Stimulated activated CD8-positive, alpha-beta memory T cell treated with anti-CD3 and anti-CD28 coated beads, Interleukin-7, amount 100 ng/mL, for 4 hours (primary cell): ENCODE data around the gene OXT.
"Not testable (repeated sequence)": the region's sequence is repeated elsewhere in the genome, so short reads cannot be mapped to it uniquely, and the experiment has no call there.

Experiments used
- DNase-seq, 2 donors: peaks; one replicate each; pipeline ENCODE4 v3.0.0-alpha.2; 2020; ENCODE audit warnings: low read depth in 2 of 2

OXT gene

DNA sequence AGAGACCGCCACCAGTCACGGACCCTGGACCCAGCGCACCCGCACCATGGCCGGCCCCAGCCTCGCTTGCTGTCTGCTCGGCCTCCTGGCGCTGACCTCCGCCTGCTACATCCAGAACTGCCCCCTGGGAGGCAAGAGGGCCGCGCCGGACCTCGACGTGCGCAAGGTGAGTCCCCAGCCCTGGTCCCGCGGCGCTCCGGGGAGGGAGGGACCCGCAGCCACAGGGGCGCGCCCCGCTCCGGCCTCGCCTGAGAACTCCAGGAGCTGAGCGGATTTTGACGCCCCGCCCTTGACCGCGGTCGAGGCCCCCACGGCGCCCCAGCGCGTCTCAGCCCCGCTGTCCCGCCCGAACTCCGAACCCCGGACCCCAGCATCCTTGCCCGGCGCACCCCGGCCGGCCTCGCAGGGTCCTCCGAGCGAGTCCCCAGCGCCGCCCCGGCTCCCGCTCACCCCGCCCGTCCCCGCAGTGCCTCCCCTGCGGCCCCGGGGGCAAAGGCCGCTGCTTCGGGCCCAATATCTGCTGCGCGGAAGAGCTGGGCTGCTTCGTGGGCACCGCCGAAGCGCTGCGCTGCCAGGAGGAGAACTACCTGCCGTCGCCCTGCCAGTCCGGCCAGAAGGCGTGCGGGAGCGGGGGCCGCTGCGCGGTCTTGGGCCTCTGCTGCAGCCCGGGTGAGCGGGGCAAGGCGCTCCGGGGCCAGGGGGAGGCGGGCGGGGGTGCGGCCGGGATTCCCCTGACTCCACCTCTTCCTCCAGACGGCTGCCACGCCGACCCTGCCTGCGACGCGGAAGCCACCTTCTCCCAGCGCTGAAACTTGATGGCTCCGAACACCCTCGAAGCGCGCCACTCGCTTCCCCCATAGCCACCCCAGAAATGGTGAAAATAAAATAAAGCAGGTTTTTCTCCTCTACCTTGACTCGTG is at the start of gene OXT:
OXT (plus strand) TSS at position 11 of the 920 bp plus-strand sequence; CDS start at position 47, 36 bp downstream.
- DNase-seq = peak; percentile 46 to 69

DNA sequence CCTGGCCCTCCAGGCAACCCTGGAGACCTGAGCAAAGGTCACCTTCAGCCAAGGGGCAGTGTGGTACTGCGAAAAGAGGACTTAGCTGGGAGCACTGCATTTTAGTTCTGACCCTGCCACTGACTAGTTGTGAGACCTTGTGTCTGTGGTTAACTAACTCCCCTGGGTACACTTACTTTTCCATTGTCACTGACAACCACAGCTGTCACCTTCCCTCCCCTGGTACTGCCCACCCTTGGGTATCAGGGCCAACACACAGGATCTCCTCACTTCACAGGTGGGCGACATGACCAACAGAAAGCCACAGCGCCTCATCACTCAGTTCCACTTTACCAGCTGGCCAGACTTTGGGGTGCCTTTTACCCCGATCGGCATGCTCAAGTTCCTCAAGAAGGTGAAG is 49.6 kb upstream of the OXT start:
- DNase-seq = no peak

DNA sequence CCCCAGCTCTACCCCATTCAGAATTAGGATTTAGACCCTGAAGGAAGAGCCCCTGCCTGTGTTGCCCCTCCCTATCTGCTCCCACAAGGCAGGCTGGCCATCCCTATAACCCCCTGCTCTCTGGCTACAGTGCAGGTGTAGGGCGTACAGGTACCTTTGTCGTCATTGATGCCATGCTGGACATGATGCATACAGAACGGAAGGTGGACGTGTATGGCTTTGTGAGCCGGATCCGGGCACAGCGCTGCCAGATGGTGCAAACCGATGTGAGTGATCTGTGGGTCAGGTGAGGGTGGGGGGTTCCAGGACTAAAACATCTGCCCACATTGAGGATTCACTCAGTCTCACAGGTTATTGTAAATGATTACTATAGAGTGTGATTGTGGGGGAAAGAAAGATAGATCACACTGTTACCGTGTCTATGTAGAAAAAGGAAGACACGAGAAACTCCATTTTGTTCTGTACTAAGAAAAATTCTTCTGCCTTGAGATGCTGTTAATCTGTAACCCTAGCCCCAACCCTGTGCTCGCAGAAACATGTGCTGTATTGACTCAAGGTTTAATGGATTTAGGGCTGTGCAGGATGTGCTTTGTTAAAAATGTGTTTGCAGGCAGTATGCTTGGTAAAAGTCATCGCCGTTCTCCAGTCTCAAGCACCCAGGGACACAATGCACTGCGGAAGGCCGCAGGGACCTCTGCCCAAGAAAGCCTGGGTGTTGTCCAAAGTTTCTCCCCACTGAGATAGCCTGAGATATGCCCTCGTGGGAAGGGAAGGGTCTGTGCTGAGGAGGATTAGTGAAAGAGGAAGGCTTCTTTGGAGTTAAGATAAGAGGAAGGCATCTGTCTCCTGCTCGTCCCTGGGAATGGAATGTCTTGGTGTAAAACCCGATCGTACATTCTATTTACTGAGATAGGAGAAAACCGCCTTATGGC is 48.6 kb upstream of the OXT start:
- DNase-seq = not testable (repeated sequence)

DNA sequence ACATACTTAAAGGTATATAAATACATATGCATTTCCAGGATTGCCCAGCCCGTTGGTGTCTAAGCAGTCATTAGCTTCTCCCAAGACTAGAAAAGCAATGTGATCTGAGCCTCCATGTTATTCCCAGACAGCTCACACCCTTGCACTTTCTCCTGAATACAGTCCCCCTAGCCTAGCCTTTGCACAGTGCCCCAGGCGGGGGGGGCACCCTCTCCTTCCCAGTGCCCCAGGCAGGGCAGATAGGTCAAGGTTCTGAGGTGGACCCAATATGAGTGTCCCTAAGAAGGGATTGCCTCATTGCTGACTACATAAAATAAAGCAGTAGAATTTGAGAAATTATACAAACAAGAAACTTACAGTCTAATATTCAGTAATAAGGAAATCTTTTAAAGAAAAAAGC is 43.4 kb upstream of the OXT start:
- DNase-seq = no peak

DNA sequence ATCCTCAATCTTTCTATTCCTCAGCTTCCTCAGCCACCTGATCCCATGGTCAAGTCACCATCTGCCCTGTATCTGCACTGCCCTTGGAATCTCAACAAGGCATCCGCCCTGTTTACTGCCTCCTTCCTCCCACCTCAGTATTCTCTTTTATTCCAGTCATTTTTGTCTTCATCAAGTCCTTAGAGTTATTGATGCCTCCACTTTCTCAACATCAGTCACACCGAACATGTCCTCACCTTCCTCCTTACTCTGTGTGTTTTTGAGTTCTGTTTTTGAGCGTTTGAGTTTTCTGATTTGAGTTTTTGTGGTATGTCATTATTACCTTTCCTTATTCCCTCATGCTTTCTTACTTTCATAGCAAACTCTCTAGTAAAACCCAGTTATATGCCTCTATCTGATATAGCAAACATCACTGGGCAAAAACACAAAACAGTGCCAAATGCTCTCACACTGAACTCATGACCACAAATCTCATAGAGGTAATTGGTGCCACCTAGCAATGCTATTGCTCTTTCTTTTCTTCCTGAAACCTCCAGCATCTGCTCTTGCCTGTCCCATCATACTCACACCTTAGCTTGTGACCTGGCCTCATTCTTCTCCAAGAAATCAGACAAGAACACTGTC is 39.8 kb upstream of the OXT start:
- DNase-seq = no peak

DNA sequence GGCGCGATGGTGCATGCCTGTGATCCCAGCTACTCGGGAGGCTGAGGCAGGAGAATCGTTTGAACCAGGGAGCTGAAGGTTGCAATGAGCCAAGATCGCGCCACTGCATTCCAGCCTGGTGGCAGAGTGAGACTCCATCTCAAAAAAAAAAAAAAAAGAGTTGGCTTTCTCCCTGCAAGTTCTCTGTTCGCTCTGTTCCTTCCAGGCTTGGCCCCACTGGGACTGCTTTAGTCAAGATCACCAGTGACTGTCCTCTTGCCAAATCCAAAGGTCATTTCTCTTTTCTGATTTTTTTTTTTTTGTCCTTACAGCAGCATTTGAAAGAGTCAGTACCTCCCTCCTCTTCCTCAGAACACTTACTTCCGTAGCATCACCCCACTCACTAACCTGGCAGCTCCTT is 38.8 kb upstream of the OXT start:
- DNase-seq = no peak

DNA sequence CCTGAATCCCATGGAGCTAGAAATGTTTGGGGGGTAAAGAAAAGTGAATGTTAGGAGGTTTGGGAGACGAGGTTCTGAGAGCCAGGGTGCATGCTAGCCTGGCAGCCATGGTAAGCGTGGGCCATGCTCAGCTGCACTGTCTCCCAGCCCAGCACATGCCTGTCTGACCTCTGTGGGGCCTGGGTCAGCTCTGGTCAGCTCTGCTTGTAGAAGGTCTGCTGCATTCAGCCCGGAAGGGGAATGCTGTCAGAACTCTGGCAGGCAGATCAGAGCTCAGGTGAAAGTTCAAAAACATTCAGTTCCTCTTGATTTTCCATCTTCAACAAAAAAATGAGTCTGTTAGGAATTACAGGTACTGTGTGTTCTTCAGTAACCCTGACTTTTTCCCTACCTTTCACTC is 33.8 kb upstream of the OXT start:
- DNase-seq = no peak

DNA sequence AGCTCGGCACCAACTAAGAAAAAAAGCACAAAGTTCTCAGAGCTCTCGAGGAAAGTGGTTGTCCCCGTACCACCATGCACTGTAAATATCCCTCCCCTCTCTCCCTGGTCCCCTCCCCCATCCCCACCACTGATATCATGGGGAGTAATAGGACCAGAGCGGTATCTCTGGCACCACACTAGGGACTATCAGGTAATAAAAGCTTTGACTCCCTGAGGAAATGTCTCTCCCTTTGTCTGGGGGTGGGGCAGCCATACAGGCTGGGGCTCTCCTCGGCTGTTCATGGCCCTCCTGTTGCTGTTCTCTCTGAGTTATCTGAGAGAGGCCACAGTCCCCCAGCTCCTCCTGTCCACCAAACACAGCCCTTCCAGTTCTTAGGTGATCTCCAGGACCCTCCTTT is 33.0 kb upstream of the OXT start:
- no peak for DNase-seq

DNA sequence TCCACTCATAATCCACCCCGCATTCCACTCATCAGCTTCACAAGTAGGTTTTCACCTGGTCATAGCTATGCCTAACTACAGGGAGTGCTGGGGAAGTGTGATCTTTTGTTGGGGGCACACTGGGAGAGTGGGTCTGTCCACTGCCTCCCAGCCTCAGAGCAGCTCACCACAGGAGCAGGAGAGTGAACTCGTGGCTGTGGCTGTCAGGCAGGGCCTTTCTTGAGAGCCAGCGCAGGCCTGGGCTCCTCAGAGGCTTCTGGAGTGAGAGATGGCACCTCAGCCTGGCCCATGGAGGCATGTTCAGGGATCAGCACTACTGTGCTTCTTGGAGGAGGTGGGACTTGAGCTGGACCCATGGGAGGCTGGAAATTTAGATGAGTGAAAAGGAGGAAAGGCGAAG is 32.0 kb upstream of the OXT start:
- no peak for DNase-seq

DNA sequence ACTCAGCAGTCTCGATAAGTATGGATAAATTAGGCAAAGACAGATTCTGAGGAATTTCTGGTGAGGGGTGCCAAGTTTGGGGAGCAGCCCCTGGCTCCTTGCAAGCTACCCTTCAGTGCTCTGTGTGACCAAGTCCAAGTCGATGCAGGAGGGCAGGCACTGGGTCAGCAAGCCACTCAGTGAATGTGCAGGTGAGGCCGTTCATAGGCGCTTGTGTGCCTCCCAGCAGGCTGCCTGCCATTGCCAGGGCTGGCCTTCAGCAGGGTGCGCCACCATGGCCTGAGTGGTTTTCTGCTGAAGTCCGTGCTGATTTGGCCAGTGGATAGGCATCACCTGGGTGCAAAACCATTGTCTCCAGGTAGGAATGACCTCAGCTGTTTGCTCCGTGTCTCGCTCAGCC is 31.3 kb upstream of the OXT start:
- no peak for DNase-seq

DNA sequence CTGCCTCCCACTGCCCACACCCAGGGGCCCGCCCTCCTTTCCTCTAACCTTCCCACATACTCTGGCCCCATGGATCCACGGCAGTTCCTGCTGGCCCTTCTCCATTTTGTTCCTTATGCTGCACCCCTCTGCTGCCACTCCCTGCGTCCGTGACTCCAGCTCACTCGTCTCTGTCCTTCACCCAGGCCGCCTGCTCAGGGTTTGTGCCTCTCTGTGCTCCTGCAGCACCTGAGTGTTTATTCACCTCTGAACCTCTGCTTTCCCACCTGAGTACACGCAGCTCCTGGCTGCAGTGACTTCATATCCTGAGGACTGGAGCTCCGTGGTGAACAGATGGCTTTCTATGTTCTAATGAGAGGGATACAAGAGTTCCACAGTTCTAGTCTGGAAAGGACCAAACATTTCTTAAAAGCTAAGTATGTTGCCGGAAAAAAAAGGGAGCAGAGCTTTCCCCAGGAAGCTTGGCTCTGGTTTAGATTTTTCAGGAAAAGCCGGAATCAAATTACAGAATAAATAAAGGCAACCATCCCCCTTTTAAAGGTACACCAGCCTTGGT is 29.5 kb upstream of the OXT start:
- DNase-seq = no peak

DNA sequence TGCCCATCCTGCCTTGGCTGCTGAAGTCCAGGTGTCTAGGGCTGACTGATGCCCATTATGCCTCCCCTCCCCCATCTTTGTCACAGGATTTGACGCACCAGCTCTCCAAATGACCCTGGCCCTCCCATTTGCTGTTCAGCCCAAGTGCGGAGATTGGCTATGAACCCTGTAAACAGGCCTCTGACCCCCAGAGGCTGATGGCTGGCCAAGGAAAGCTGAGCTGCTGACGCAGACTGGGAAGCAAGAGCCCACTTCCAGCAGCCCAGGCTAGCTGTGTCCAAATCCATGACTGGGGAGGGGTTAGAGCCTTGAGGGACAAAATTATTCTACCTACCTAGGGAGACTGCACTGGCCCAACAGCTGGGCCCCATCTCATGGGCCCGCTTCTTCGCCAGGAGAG is 28.8 kb upstream of the OXT start:
- DNase-seq = no peak

DNA sequence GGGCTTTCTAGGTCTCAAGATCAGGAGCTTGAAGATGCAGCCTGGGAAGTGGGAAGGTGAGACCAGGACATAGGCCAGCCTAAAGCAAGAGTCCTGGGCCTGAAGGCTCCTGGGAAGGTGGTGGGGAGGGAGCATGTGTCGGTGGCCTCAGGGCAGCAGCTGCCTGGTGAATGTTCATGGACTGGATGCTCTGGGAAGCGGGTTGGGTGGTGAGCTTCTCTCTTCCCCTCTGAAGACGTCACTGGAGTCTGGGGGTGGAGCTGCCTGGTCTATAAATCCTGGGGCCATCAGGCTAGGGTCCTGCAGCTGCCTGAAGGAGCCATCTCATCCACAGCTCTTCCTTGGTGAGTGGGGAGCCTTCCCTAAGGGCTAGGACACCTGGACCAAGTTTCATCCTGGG is 28.1 kb upstream of the OXT start, which contains the start of gene GNRH2:
GNRH2 (plus strand) TSS at position 301 of the 400 bp plus-strand sequence. CDS start 793 bp downstream, outside the sequence.
- DNase-seq = no peak

DNA sequence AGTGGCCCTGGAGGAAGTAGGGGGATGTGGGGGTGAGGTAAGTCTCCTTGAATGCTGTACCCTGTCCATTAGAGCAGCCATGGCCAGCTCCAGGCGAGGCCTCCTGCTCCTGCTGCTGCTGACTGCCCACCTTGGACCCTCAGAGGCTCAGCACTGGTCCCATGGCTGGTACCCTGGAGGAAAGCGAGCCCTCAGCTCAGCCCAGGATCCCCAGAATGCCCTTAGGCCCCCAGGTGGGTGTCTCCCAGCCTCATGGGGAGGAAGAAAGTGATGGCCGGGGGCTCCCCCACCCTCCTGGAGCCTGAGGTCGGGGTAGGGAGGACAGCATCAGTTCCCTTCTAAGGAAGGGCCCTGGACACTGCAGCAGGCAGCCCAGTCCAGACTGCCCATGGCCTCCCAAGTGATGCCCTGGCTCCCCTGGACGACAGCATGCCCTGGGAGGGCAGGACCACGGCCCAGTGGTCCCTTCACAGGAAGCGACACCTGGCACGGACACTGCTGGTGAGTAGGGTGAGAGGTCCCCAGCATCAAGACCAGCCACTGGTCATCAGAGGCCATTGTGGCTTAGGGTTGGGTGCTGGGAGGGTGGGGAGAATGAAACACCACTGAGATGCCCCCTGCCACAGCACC is 27.0 kb upstream of the OXT start:
- DNase-seq = no peak

DNA sequence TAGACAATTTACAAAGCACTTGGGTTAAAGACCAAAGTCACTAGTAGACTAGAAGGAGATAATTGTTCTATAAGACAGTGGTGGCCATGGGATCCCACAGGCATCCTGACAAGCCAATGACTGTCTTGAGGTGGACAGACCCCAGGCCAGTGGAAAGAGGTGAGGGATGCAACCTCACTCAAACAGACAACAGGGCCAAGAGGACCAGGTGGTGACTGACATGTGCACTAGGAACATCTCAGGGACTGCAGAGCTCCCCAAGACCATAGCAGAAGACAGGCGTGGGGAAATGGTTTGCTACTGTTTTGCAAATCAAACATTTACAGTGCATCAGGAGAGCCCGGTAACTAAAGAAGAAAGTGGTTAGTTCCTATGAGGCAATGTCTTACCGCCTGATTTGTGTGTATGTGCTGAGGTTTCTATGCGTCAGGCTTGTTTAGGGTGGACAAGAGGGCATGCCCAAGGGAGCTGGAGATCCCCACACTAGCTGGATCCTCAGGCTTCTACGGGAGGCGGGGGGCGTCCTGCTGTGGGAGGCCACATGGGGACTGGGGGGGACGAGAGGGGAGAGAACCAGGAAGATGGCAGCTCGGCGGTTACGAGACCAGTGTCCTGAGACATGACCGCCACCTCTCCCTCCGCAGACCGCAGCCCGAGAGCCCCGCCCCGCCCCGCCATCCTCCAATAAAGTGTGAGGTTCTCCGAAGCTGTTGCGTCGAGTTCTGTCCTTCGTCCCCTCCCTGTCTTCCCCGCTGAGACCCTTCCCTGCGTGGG is 26.2 kb upstream of the OXT start:
- DNase-seq = peak; percentile 17 to 43

DNA sequence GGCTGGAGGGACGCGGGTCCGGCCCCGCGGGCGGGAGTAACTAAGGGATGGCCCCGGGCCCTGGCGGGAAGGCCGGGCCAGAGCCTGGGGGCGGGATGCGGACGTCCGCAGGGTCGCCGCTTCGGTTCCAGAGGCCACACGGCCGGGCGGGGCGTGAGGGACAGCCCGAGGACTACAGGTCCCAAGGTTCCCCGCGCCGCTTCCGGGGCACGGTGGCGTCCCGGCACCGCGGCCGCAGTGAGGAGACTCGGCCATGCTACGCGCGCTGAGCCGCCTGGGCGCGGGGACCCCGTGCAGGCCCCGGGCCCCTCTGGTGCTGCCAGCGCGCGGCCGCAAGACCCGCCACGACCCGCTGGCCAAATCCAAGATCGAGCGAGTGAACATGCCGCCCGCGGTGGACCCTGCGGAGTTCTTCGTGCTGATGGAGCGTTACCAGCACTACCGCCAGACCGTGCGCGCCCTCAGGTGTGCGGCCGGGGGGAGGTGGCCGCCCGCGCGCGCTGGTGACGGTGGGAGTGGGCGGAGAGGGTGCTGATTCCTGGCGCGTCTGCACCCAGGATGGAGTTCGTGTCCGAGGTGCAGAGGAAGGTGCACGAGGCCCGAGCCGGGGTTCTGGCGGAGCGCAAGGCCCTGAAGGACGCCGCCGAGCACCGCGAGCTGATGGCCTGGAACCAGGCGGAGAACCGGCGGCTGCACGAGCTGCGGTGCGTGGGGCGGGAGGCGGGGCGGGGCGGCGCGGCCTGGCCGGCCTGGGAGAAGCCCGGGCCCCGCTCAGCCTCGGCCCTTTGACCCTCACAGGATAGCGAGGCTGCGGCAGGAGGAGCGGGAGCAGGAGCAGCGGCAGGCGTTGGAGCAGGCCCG is 25.4 kb upstream of the OXT start, which contains the start of gene MRPS26:
MRPS26 (plus strand) TSS at position 237 of the 861 bp plus-strand sequence; CDS start at position 254, 17 bp downstream.
- DNase-seq = peak; percentile 35 to 79

DNA sequence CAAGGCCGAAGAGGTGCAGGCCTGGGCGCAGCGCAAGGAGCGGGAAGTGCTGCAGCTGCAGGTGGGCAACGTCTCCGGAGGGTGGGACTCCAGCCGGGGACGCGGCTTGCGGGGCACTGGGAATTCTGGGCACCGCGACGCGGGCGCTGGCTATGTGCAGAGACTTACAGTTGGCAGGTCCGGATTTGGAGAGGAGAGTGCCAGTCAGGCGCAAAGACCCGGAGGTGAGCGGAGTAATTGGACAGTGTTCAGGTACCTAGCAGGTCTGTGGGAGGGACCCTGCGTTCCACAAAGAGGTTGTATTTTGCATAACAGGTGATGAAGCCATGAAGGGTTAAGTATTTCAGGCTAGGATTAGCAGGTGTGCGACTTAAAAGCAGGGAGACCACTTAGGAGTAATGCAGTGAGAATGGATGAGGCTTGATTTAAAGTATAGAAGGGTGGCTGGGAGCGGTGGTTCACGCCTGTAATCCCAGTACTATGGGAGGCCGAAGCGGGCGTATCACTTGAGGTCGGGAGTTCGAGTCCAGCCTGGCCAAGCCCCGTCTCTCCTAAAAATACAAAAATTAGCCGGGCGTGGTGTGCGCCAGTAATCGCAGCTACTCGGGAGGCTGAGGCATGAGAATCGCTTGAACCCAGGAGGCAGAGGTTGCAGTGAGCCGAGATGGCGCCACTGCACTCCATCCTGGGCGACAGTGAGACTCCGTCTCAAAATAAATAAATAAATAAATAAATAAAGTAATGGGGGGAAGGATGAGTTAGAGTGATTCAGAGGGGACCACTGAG is 24.6 kb upstream of the OXT start:
- no peak for DNase-seq
